Measurements from ENCODE around the gene AACS. TPM values are rescaled to one million over a fixed set of nuclear protein-coding genes. Genes with fewer than 3 reads are reported as not detected.

The AACS gene
- total RNA-seq, 1 donor = 44.9 TPM

- H3K4me3 ChIP-seq (ENCODE audit: low read depth, low read length) = no peak overlapping the region
- DNase-seq (ENCODE audit: low read depth) = no peak
- TF ChIP-seq CTCF (IDR thresholded peaks at IDR 0.05; ENCODE audit: insufficient read depth, low read depth, low read length) = no peak
These were observed 83.1 kb downstream of the AACS start for GRCh38 chr12:125148316-125148715.

GRCh38 chr12:125149160-125150108, 84.2 kb downstream of the AACS start:
- no peak overlapping the region for H3K4me3 ChIP-seq (ENCODE audit: low read depth, low read length)
- TF ChIP-seq CTCF (IDR thresholded peaks at IDR 0.05; ENCODE audit: insufficient read depth, low read depth, low read length) = no peak
- no peak for DNase-seq (ENCODE audit: low read depth)

- DNase-seq (ENCODE audit: low read depth) = no peak
- H3K4me3 ChIP-seq (ENCODE audit: low read depth, low read length) = no peak overlapping the region
- TF ChIP-seq CTCF (IDR thresholded peaks at IDR 0.05; ENCODE audit: insufficient read depth, low read depth, low read length) = no peak
These were observed 86.0 kb downstream of the AACS start for GRCh38 chr12:125151284-125151683.

GRCh38 chr12:125152463-125152862, 87.2 kb downstream of the AACS start:
- H3K4me3 ChIP-seq (ENCODE audit: low read depth, low read length) = no peak overlapping the region
- DNase-seq (ENCODE audit: low read depth) = no peak
- no peak for TF ChIP-seq CTCF (IDR thresholded peaks at IDR 0.05; ENCODE audit: insufficient read depth, low read depth, low read length)

- H3K4me3 ChIP-seq (ENCODE audit: low read depth, low read length) = no peak overlapping the region
- no peak for TF ChIP-seq CTCF (IDR thresholded peaks at IDR 0.05; ENCODE audit: insufficient read depth, low read depth, low read length)
- no peak for DNase-seq (ENCODE audit: low read depth)
These were observed 90.1 kb downstream of the AACS start for GRCh38 chr12:125155366-125155765.

- no peak overlapping the region for H3K4me3 ChIP-seq (ENCODE audit: low read depth, low read length)
- DNase-seq (ENCODE audit: low read depth) = no peak
- TF ChIP-seq CTCF (IDR thresholded peaks at IDR 0.05; ENCODE audit: insufficient read depth, low read depth, low read length) = no peak
These were observed 91.9 kb downstream of the AACS start for GRCh38 chr12:125157177-125157576.
